ENCODE measurements around the gene RTCA.

RTCA gene

GRCh38 chr1:100234432-100234831, 31.6 kb upstream of the RTCA start:
- Histone ChIP-seq H3K4me2 (no peak overlapping the region), H3K4me1 (peaks cover 0 to 7% (median 0%) of the 10 kb centered on the region in 10 experiments; a peak in 2 of 20 replicates), H3K27me3 (no peaks in the 10 kb centered on the region), H3K36me3 (peaks cover 50 to 94% (median 85%) of the 10 kb centered on the region in 11 experiments), H4K20me1 (no peaks in the 10 kb centered on the region; a peak in 2 of 22 replicates), H3K9ac (0 out of 22 replicates have a peak overlapping the region, but pooled peaks of 1 of the 11 experiments have one; percentile 24), H3K4me3 (no peak overlapping the region), H3K9me3 (replicated peaks in 1 of 11) (no peaks in the 10 kb centered on the region), H3K27ac (no peak overlapping the region)
- TF ChIP-seq Cebpa-rat (IDR thresholded peaks at IDR 0.05): no peak

GRCh38 chr1:100237091-100237490, 28.9 kb upstream of the RTCA start:
- TF ChIP-seq Cebpa-rat (IDR thresholded peaks at IDR 0.05): no peak
- H3K4me3 ChIP-seq: no peak overlapping the region
- H3K4me2 ChIP-seq: no peak overlapping the region
- H4K20me1 ChIP-seq: no peaks in the 10 kb centered on the region; a peak in 2 of 22 replicates
- no peak overlapping the region for H3K9ac ChIP-seq
- H3K4me1 ChIP-seq: peaks cover 0 to 7% (median 0%) of the 10 kb centered on the region in 10 experiments; a peak in 2 of 20 replicates
- no peaks in the 10 kb centered on the region for H3K27me3 ChIP-seq
- peaks cover 39 to 85% (median 73%) of the 10 kb centered on the region in 11 experiments for H3K36me3 ChIP-seq
- H3K9me3 ChIP-seq (replicated peaks in 1 of 11): no peaks in the 10 kb centered on the region
- no peak overlapping the region for H3K27ac ChIP-seq

DNA sequence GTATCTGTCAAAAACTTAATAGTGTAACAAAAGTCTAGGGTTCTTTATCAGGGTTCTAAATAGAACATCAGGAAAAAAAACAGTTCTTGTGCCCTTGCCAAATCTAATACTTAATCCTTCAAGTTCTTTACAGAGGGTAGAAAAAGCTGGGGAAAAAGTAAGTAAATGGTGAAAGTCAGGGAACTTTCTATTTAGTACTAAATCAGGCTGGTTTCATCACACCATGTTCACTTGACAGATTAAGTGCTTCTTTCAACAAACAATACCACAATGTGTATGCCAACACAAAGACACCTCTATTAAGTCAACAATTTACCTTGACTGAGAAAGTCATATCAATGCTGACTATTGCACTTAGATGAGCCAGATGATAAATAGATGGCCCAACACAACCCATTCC, 26.1 kb upstream of the RTCA start:
- H3K27me3 ChIP-seq: no peaks in the 10 kb centered on the region
- peaks cover 27 to 59% (median 50%) of the 10 kb centered on the region in 11 experiments for H3K36me3 ChIP-seq
- H3K9me3 ChIP-seq (replicated peaks in 1 of 11): no peaks in the 10 kb centered on the region
- no peak overlapping the region for H3K27ac ChIP-seq
- H4K20me1 ChIP-seq: peaks cover 0 to 11% (median 0%) of the 10 kb centered on the region in 11 experiments; a peak in 4 of 22 replicates
- H3K9ac ChIP-seq: no peak overlapping the region
- H3K4me2 ChIP-seq: no peak overlapping the region
- no peaks in the 10 kb centered on the region for H3K4me1 ChIP-seq
- TF ChIP-seq Cebpa-rat (IDR thresholded peaks at IDR 0.05): no peak
- no peak overlapping the region for H3K4me3 ChIP-seq

- Histone ChIP-seq H3K9ac (no peak overlapping the region), H3K27ac (no peak overlapping the region), H3K4me3 (no peak overlapping the region), H3K27me3 (no peaks in the 10 kb centered on the region), H3K4me2 (no peak overlapping the region), H3K36me3 (peaks cover 27 to 52% (median 44%) of the 10 kb centered on the region in 11 experiments), H3K9me3 (replicated peaks in 1 of 11) (no peaks in the 10 kb centered on the region), H3K4me1 (no peaks in the 10 kb centered on the region), H4K20me1 (peaks cover 0 to 13% (median 0%) of the 10 kb centered on the region in 11 experiments; a peak in 4 of 22 replicates)
- no peak for TF ChIP-seq Cebpa-rat (IDR thresholded peaks at IDR 0.05)
Observed at GRCh38 chr1:100240631-100241030, 25.4 kb upstream of the RTCA start.

DNA sequence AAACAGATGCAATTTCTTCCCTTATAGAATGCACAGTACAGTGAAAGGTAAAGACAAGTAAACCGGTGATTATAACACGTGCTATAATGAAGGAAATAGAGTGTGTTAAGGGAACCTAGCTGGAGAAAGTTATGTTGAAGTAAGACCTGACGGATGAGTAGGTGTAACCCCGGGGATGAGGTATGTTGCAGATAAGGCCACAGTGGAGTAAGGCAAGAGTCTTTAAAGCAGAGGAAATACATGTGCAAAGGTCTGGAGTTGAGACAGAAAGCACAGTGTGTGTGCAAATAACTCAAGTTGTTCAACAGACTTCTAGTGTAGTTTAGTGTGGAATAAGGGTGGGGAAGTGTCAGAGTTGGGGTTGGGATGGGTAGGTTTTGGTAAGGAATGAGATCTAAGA, 19.3 kb upstream of the RTCA start:
- Histone ChIP-seq H3K4me3 (no peak overlapping the region), H3K27ac (no peak overlapping the region), H3K4me2 (no peak overlapping the region), H3K27me3 (no peaks in the 10 kb centered on the region), H4K20me1 (peaks cover 0 to 13% (median 0%) of the 10 kb centered on the region in 11 experiments; a peak in 2 of 22 replicates), H3K36me3 (peaks cover 0 to 9% (median 0%) of the 10 kb centered on the region in 11 experiments; a peak in 3 of 22 replicates), H3K9me3 (replicated peaks in 1 of 11) (no peaks in the 10 kb centered on the region), H3K9ac (no peak overlapping the region), H3K4me1 (peaks cover 11 to 25% (median 17%) of the 10 kb centered on the region in 10 experiments)
- no peak for TF ChIP-seq Cebpa-rat (IDR thresholded peaks at IDR 0.05)

- Histone ChIP-seq H4K20me1 (peaks cover 0 to 10% (median 0%) of the 10 kb centered on the region in 11 experiments; a peak in 2 of 22 replicates), H3K9ac (peak overlapping the region; percentile 84 to 90 (median 86)), H3K27me3 (no peaks in the 10 kb centered on the region), H3K9me3 (replicated peaks in 1 of 11) (no peaks in the 10 kb centered on the region), H3K4me2 (peak overlapping the region; percentile 85 to 96 (median 88)), H3K27ac (peak overlapping the region; percentile 60 to 90 (median 83)), H3K4me1 (peaks cover 11 to 25% (median 17%) of the 10 kb centered on the region in 10 experiments), H3K4me3 (peak overlapping the region; percentile 83 to 90 (median 86)), H3K36me3 (peaks cover 0 to 2% (median 0%) of the 10 kb centered on the region in 11 experiments; a peak in 1 of 22 replicates)
- no peak for TF ChIP-seq Cebpa-rat (IDR thresholded peaks at IDR 0.05)
Observed at GRCh38 chr1:100249155-100249536, 16.9 kb upstream of the RTCA start.

DNA sequence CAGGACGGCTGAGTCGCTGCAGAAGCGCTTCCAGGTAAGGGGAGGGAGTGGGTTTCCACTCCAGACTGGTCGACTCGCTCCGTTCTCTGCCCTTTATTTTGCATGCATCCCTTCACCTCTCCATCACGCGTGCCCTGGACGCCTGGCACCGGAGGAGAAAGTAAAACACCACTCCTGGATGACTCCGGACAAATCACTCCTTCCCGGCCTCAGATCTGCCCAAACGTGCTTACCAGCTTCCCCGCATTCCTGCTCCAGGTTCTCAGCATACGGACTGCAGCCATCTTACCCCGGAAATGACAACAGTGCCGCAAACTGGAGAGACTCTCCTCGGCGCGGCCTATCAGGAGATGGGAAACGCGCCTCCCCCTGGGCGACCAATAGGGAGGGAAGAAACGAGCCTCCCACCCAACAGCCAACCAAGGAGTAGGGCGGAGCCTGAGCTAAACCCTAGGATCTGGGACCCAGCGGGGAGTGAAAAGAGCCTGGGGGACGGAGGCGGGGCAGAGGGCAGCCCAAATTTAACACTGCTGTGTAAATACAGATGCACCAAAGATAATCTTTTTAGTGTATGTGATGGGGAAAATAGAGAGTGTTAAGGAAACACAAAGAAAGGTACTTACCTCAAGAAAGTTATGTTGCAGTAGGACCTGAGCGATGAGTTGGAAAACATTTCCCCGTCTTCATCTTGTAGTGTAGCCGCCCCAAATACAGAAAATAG, 16.3 kb upstream of the RTCA start, which contains the start of gene DBT:
Gene DBT (minus strand): TSS at position 298 of the 721 bp plus-strand sequence. CDS start 14 bp downstream, at position 284.
- Histone ChIP-seq H3K36me3 (no peaks in the 10 kb centered on the region), H4K20me1 (peaks cover 0 to 5% (median 0%) of the 10 kb centered on the region in 11 experiments; a peak in 2 of 22 replicates), H3K4me2 (peak within 1 kb of the TSS; percentile 85 to 96 (median 88)), H3K27me3 (no peaks in the 10 kb centered on the region), H3K9me3 (replicated peaks in 1 of 11) (no peaks in the 10 kb centered on the region), H3K27ac (peak within 1 kb of the TSS; percentile 60 to 90 (median 83)), H3K9ac (peak within 1 kb of the TSS; percentile 84 to 90 (median 86)), H3K4me3 (peak within 1 kb of the TSS; percentile 83 to 90 (median 86)), H3K4me1 (peaks cover 11 to 25% (median 17%) of the 10 kb centered on the region in 10 experiments)
- TF ChIP-seq Cebpa-rat (IDR thresholded peaks at IDR 0.05): no peak

GRCh38 chr1:100250264-100250663, 15.8 kb upstream of the RTCA start:
- Histone ChIP-seq H3K4me1 (peaks cover 11 to 25% (median 17%) of the 10 kb centered on the region in 10 experiments), H3K9me3 (replicated peaks in 1 of 11) (no peaks in the 10 kb centered on the region), H3K4me2 (peak overlapping the region; percentile 67 to 90 (median 85)), H3K27me3 (no peaks in the 10 kb centered on the region), H3K36me3 (no peaks in the 10 kb centered on the region), H4K20me1 (no peaks in the 10 kb centered on the region), H3K9ac (peak overlapping the region; percentile 43 to 90 (median 86); a peak in 16 of 22 replicates), H3K27ac (peak overlapping the region in 8 of 11 experiments; percentile 78 to 90 (median 84); a peak in 13 of 22 replicates), H3K4me3 (peak overlapping the region; percentile 83 to 90 (median 86))
- no peak for TF ChIP-seq Cebpa-rat (IDR thresholded peaks at IDR 0.05)

GRCh38 chr1:100250807-100251206, 15.2 kb upstream of the RTCA start:
- Histone ChIP-seq H3K9me3 (replicated peaks in 1 of 11) (no peaks in the 10 kb centered on the region), H3K36me3 (no peaks in the 10 kb centered on the region), H3K4me1 (peaks cover 11 to 25% (median 17%) of the 10 kb centered on the region in 10 experiments), H3K27ac (no peak overlapping the region), H3K4me2 (peak overlapping the region in 1 of 11 experiments; percentile 90; a peak in 1 of 22 replicates), H3K4me3 (no peak overlapping the region), H3K9ac (no peak overlapping the region), H4K20me1 (no peaks in the 10 kb centered on the region), H3K27me3 (no peaks in the 10 kb centered on the region)
- no peak for TF ChIP-seq Cebpa-rat (IDR thresholded peaks at IDR 0.05)

Measured in BLaER1 treated with 17β-estradiol and CSF1 and Interleukin-3, amounts not matched to agents 10 nM and 100 nM (cell line).